Activated B cell treated with CpG ODN at 0.5 μM for 24 hours (primary cell): ENCODE results near the gene BBIP1. TPM values are rescaled to one million over a fixed set of nuclear protein-coding genes. Genes with fewer than 3 reads are reported as not detected.

Experiments used
- ATAC-seq: fragments of 200-7000 bp; cut with Tn5 transposase; one replicate; pipeline ENCODE4 v1.10.0; 2021; ENCODE audit warnings: low read depth, mild to moderate bottlenecking, moderate library complexity
- CTCF ChIA-PET: fragments of 350-600 bp; sonication (Branson Sonifier 250); formaldehyde crosslinking; loops from one replicate; lab custom pipeline; 2021; ENCODE audit warnings: antibody characterized with exemption; lab: Charles Lee
- POLR2A ChIA-PET: fragments of 350-600 bp; sonication (Branson Sonifier 250); formaldehyde crosslinking; loops from one replicate; lab custom pipeline; 2021; ENCODE audit warnings: antibody characterized with exemption; lab: Charles Lee
- DNase-seq: peaks from one replicate; pipeline ENCODE4 v3.0.0; 2022
- H3K27ac Mint-ChIP-seq: one replicate; pipeline ENCODE4 v1.8.0; 2020; ENCODE audit warnings: mixed read lengths
- H3K27me3 Mint-ChIP-seq: one replicate; pipeline ENCODE4 v1.8.0; 2021; ENCODE audit warnings: mixed read lengths
- H3K36me3 Mint-ChIP-seq: one replicate; pipeline ENCODE4 v1.8.0; 2021; ENCODE audit warnings: low read depth, mixed read lengths
- H3K4me1 Mint-ChIP-seq: one replicate; pipeline ENCODE4 v1.8.0; 2021; ENCODE audit warnings: mixed read lengths
- H3K4me3 Mint-ChIP-seq: one replicate; pipeline ENCODE4 v1.8.0; 2020; ENCODE audit warnings: mild to moderate bottlenecking, mixed read lengths
- H3K9me3 Mint-ChIP-seq: one replicate; pipeline ENCODE4 v1.8.0; 2020; ENCODE audit warnings: mixed read lengths
- intact Hi-C: fragments of 100-400 bp; cut with micrococcal nuclease; formaldehyde crosslinking; loops from one replicate; pipeline ENCODE4 v1.15.1; 2024
- total RNA-seq: library from RNA; stranded (reverse); gene quantifications from 2 replicates; pipeline ENCODE4 v1.2.3, GENCODE V29; 2022
- TF ChIP-seq, protein P1 (sequence below): fragments of 200-600 bp; IDR thresholded peaks from one replicate; pipeline ENCODE4 v1.8.0; 2022; ENCODE audit warnings: antibody characterized with exemption, mild to moderate bottlenecking

Gene BBIP1
- total RNA-seq, 1 donor from 2014 or later: 29.0 TPM

DNA sequence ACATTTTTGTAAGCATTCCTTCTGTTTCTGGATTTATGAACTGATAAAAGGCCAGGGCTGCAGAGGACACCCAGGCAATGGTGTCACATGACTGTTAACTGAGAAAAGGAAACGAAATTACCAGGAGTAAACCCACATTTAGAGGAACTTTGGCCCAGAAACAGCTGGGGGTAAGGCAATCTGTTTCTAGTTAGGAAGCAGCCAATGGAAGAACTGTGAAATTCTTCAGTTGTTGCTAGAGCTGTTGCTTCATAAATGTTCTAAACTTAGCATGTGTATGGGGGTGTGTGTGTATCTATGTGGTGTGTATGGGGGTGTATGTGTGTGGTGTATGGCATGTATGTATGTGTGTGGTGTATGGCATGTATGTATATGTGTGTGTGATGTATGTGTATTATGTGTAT is 59.0 kb downstream of the BBIP1 start:
- intact Hi-C loops: loop anchor here (10.0 kb wide), 2 partner anchors 445 to 945 kb away; no protein-coding TSS in a partner anchor
- ATAC-seq (no peak), DNase-seq (no peak)
- Mint-ChIP-seq H3K27me3 (no peaks in the 10 kb centered on the region), H3K9me3 (no peaks in the 10 kb centered on the region), H3K36me3 (no peaks in the 10 kb centered on the region), H3K27ac (peak overlapping the region; percentile 82), H3K4me1 (peaks cover 77% of the 10 kb centered on the region), H3K4me3 (peak overlapping the region; percentile 73)
- TF ChIP-seq, protein P1, sequence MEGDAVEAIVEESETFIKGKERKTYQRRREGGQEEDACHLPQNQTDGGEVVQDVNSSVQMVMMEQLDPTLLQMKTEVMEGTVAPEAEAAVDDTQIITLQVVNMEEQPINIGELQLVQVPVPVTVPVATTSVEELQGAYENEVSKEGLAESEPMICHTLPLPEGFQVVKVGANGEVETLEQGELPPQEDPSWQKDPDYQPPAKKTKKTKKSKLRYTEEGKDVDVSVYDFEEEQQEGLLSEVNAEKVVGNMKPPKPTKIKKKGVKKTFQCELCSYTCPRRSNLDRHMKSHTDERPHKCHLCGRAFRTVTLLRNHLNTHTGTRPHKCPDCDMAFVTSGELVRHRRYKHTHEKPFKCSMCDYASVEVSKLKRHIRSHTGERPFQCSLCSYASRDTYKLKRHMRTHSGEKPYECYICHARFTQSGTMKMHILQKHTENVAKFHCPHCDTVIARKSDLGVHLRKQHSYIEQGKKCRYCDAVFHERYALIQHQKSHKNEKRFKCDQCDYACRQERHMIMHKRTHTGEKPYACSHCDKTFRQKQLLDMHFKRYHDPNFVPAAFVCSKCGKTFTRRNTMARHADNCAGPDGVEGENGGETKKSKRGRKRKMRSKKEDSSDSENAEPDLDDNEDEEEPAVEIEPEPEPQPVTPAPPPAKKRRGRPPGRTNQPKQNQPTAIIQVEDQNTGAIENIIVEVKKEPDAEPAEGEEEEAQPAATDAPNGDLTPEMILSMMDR: no peak
- ChIA-PET POLR2A (interaction anchor here (0.9 to 5.6 kb wide), 6 partner anchors 8 to 58 kb away, joined by 3 to 64 read pairs (median 6); partner anchors contain the start of gene PDCD4), CTCF (interaction anchor here (1.2 to 2.0 kb wide), 2 partner anchors 15 to 56 kb away, joined by 3 to 6 read pairs; no protein-coding TSS in a partner anchor)

DNA sequence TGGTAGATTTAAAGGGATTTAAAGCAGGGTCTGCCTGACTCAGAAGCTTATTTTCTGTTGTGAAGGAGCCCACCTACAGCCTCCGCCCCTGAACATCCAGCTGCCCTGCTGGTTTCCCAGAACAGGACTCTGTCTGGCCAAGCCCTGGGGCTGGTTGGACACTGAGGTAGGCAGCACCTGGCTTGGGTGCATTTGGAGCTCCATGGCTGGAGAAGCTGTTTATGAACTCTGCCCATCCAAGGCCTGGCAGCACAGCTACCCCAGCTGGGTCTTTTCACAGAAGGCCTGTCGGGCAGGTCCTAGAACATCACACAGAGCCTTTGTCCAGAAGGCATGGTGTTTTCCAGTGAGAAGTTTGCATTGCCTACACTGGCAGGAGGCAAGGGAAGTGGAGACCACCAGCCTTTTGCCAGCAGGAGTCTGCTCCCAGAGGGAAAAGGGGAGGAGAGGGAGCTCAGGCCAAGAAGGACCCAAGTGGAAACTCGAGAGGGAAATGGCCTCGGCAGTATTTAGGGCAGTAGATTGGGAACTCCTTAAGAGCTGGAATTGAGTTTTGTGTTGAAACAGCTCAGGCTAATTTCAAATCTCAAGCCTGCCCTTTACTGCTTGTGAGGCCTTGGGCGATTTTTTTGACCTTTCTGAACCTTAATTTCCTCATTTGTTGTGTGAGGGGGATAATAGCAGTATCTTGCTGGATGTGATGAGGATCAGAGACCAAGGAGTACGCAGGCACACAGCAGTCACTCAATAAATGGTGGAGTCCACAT is 59.6 kb downstream of the BBIP1 start:
- Mint-ChIP-seq H3K4me1 (peaks cover 71% of the 10 kb centered on the region), H3K27ac (peak overlapping the region; percentile 82), H3K36me3 (no peaks in the 10 kb centered on the region), H3K27me3 (no peaks in the 10 kb centered on the region), H3K9me3 (no peaks in the 10 kb centered on the region), H3K4me3 (peak overlapping the region; percentile 73)
- POLR2A ChIA-PET: interaction anchor here (0.9 to 5.6 kb wide), 8 partner anchors 9 to 59 kb away, joined by 3 to 64 read pairs (median 6); partner anchors contain the start of gene PDCD4
- DNase-seq (no peak), ATAC-seq (no peak)
- CTCF ChIA-PET: interaction anchor here (0.8 to 2.0 kb wide), 3 partner anchors 13 to 56 kb away, joined by 3 to 6 read pairs (median 4); no protein-coding TSS in a partner anchor
- intact Hi-C loops: no loop called here
- TF ChIP-seq, protein P1: no peak

DNA sequence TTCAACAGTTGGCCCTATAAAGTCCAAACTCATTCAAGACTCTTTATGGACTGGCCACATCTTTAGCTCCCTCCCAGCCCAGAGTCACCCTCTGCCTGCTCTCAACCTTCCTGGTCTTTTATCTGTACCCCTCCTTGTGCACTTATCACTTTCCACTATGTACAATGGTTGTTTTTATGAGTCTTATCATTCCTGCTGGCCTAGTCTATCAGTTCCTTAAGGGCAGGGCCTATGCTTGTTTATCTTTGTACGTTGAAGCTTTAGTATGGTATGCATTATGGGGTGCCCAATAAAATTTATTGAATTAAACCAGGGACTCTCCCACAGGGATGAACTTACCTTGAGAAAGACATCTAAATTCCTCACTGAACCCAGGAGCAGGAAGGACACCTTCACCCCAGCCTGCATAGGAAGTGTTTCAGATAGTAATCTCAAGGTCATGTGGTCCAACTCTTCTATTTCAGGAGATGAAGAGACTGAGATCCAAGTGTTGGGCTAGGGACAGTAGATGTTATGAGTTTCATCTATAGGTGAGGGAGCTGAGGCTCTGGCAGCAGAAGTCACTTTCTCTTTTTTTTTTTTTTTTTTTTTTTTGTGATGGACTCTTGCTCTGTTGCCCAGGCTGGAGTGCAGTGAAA is 60.6 kb downstream of the BBIP1 start:
- POLR2A ChIA-PET: interaction anchor here (0.6 to 5.6 kb wide), 10 partner anchors 8 to 290 kb away, joined by 3 to 64 read pairs (median 6); partner anchors contain the start of genes BBIP1, PDCD4 and SHOC2
- CTCF ChIA-PET: interaction anchor here (0.8 kb wide), 1 partner anchor 12 kb away, joined by 4 read pairs; no protein-coding TSS in a partner anchor
- no peaks in the 10 kb centered on the region for H3K9me3 Mint-ChIP-seq
- intact Hi-C loops: no loop called here
- no peak for ATAC-seq
- no peaks in the 10 kb centered on the region for H3K36me3 Mint-ChIP-seq
- H3K4me1 Mint-ChIP-seq: peaks cover 67% of the 10 kb centered on the region
- DNase-seq: no peak
- peak overlapping the region; percentile 57 for H3K27ac Mint-ChIP-seq
- no peaks in the 10 kb centered on the region for H3K27me3 Mint-ChIP-seq
- TF ChIP-seq, protein P1: no peak
- H3K4me3 Mint-ChIP-seq: no peak overlapping the region

DNA sequence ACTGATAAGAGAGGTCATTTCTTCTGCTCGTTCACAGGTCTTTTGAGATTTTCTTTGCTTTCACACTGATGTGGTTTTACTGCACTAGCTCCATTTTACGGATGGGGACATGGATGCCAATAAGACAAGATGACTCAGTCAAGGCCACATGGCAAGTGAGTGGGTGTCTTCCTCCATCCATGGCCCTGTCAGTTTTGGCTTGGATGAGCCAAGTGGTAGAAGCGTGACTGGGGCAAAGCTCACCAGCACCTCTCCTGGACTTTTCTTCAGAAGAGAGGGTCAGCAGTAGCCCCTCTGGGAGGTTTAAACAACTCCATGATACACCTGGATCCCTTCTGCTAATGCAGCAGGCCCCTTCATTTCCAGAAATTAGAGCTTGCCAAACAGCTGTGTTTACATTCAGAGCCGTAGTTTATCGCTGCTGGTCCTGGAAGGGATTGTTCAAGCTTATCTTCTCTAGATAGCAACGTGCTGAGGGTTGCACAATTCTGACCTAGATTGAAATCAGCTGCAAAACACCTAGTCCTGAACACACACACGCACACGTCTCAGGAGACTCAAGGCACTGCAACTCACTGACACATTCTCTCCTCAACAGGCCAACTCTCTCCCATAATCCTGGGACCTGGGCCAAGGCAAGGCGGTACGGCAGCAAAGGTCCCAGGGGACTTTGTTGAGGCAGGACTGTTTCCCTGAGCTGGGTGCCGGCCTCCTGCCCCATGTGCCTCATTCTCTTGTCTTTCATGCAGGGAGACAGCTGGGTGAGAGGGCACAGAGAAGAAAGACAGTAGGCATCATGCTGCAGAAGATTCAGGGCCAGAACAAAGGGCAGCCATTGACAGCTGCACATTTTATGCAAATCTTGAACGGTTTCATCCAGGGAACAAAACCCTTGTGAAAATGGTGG is 61.5 kb downstream of the BBIP1 start:
- H3K27me3 Mint-ChIP-seq: no peaks in the 10 kb centered on the region
- H3K27ac Mint-ChIP-seq: peak overlapping the region; percentile 30
- no peaks in the 10 kb centered on the region for H3K9me3 Mint-ChIP-seq
- H3K4me3 Mint-ChIP-seq: no peak overlapping the region
- intact Hi-C loops: no loop called here
- ChIA-PET CTCF (interaction anchor here (0.6 to 1.3 kb wide), 3 partner anchors 37 to 54 kb away, joined by 3 to 4 read pairs (median 3); no protein-coding TSS in a partner anchor), POLR2A (interaction anchor here (0.6 to 5.6 kb wide), 7 partner anchors 9 to 62 kb away, joined by 3 to 64 read pairs (median 9); partner anchors contain the start of genes BBIP1, PDCD4 and SHOC2)
- no peaks in the 10 kb centered on the region for H3K36me3 Mint-ChIP-seq
- peak; percentile 19 for ATAC-seq
- DNase-seq: no peak
- H3K4me1 Mint-ChIP-seq: peaks cover 63% of the 10 kb centered on the region
- TF ChIP-seq, protein P1: no peak
